ENCODE results near the gene MOSPD2.

MOSPD2 gene

DNA sequence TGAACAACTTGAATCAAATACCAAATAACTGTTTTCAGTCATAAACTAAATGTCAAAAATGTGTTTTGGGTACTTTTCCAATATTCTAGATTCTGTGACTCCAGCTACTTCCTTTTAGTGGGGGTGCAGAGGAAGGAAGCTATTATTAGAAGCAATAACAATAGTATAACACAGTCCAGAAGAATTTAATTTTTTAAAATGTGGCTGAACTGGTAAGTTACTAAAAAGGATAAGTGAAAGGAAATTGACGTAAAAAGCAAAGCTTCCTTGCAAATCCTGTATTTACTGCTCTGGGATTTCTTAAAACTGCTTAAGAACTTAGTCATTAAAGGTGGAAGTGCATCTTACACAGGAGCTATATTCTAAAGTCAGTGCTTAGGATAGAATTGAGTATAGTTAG, 53.2 kb downstream of the MOSPD2 start:
- Histone ChIP-seq H3K9ac (no peak overlapping the region), H3K4me3 (no peak overlapping the region), H3K4me2 (no peak overlapping the region), H3K9me3 (no peaks in the 10 kb centered on the region), H3K27me3 (peaks cover 88% of the 10 kb centered on the region), H4K20me1 (no peaks in the 10 kb centered on the region; the same call in 1 of the 2 replicates), H3K27ac (no peak overlapping the region), H3K36me3 (no peaks in the 10 kb centered on the region), H3K4me1 (no peaks in the 10 kb centered on the region)
- no peak for TF ChIP-seq Cebpa-rat (IDR thresholded peaks at IDR 0.05)

DNA sequence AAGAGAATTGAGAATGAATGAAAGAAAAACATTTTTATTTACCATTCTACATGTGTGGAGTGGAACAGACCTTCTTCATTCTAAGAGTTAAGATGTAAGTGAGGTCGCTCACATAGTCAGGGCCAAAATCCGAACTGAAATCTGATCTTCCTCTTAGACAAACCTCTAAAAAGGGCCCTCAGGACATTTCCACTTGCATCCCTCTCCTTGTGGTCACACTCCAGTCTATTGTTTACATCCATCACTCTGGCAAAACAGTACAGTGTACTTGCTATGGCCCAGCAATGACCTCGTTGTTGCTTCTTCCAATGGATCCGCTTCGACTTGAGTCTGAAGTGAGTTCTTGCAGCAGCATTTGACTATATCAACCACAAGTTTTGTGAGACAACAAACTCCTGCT, 54.2 kb downstream of the MOSPD2 start:
- Histone ChIP-seq H3K9ac (no peak overlapping the region), H3K27me3 (peaks cover 95% of the 10 kb centered on the region), H4K20me1 (no peaks in the 10 kb centered on the region; the same call in 1 of the 2 replicates), H3K36me3 (no peaks in the 10 kb centered on the region), H3K9me3 (no peaks in the 10 kb centered on the region), H3K27ac (no peak overlapping the region), H3K4me2 (no peak overlapping the region), H3K4me3 (no peak overlapping the region), H3K4me1 (no peaks in the 10 kb centered on the region)
- no peak for TF ChIP-seq Cebpa-rat (IDR thresholded peaks at IDR 0.05)

DNA sequence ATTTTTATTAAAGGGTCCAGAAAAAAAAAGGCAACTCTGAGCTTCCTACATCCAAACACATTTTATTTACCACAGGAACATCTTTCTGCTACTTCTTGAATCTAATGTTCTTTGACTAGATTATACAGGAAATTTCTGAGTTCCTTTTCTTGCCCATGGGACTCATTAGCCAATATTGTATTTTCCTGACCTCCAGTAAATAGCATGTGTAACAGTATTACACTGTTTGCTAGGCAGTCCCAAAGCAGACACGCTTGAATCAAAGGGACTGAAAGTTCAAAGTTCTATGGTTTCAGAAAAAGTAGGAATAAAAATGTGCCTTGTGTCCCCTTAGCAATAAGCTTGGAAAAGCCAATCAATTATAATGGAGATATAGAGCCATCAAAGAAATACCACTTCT, 57.4 kb downstream of the MOSPD2 start:
- Histone ChIP-seq H3K4me1 (no peaks in the 10 kb centered on the region), H3K9me3 (no peaks in the 10 kb centered on the region), H3K27ac (no peak overlapping the region), H3K4me3 (no peak overlapping the region), H3K9ac (no peak overlapping the region), H3K36me3 (no peaks in the 10 kb centered on the region), H3K27me3 (peaks cover 83% of the 10 kb centered on the region), H4K20me1 (no peaks in the 10 kb centered on the region), H3K4me2 (no peak overlapping the region)
- no peak for TF ChIP-seq Cebpa-rat (IDR thresholded peaks at IDR 0.05)

DNA sequence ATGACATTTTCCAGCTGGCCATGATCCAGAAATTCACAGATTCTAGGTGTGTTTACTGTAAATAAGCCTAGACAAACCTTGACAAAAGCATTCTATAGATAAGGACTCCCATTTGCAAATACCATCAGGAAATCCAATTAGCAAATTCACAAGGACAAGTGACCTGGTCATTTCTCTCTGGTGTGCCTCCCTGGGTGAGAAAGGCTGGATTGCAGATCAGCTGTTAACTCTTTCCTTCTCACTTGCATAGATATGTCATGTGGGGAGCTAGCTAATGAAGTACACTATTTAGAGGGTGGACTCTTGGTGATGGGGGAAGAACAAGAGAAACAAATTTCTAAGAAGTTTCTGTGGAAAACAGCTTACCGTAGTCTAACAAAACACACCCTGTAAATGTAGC, 58.9 kb downstream of the MOSPD2 start:
- no peaks in the 10 kb centered on the region for H3K36me3 ChIP-seq
- no peak overlapping the region for H3K9ac ChIP-seq
- H3K4me2 ChIP-seq, result no peak overlapping the region
- H3K9me3 ChIP-seq, result no peaks in the 10 kb centered on the region
- H3K27ac ChIP-seq, result no peak overlapping the region
- peaks cover 83% of the 10 kb centered on the region for H3K27me3 ChIP-seq
- H4K20me1 ChIP-seq, result no peaks in the 10 kb centered on the region
- H3K4me3 ChIP-seq, result no peak overlapping the region
- no peak for TF ChIP-seq Cebpa-rat (IDR thresholded peaks at IDR 0.05)
- H3K4me1 ChIP-seq, result no peaks in the 10 kb centered on the region

DNA sequence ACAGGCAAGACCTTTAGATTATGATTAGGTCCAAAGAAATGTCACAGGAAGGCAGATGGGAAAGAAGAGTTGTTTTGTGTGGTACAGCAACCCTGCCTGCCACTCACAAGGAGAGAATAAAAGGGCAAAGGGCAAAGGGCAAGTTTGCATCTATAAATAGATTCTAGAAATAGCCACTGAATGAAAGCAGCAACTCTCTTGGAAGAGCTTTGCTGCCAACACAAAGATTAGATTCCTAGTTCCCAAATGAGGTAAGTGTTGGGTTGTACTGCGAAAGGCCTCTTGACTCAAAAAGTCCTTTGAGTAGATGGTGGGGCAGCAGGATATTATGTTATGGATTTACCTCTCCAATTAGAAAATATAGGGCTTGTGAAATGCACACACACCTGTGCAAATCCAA, 61.2 kb downstream of the MOSPD2 start:
- Histone ChIP-seq H3K27ac (no peak overlapping the region), H3K4me1 (no peaks in the 10 kb centered on the region), H3K4me3 (no peak overlapping the region), H3K27me3 (peaks cover 81% of the 10 kb centered on the region), H4K20me1 (no peaks in the 10 kb centered on the region), H3K9me3 (no peaks in the 10 kb centered on the region), H3K36me3 (no peaks in the 10 kb centered on the region), H3K9ac (no peak overlapping the region), H3K4me2 (no peak overlapping the region)
- no peak for TF ChIP-seq Cebpa-rat (IDR thresholded peaks at IDR 0.05)

DNA sequence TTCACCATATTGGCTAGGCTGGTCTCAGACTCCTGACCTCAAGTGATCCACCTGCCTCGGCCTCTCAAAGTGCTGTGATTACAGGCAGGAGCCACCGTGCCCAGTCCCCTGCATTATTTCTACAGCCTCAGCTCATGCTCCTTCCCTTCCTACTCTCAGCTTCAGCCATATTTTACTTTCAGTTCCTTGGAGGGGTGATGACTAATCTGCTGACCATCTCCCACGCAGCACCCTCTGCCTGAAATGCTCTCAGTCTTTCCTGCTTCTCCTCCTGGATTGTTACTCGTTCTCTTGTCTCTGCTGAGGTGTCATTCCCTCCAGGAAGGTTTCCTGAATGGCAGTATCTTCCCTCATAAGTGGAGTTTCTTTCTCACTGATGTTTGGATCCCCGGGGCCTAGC, 63.3 kb downstream of the MOSPD2 start:
- H3K4me2 ChIP-seq, result no peak overlapping the region
- H3K36me3 ChIP-seq, result no peaks in the 10 kb centered on the region
- no peak overlapping the region for H3K9ac ChIP-seq
- H3K27ac ChIP-seq, result no peak overlapping the region
- TF ChIP-seq Cebpa-rat (IDR thresholded peaks at IDR 0.05), result no peak
- H3K9me3 ChIP-seq, result no peaks in the 10 kb centered on the region
- no peaks in the 10 kb centered on the region for H3K4me1 ChIP-seq
- H3K27me3 ChIP-seq, result peaks cover 80% of the 10 kb centered on the region
- no peak overlapping the region for H3K4me3 ChIP-seq
- H4K20me1 ChIP-seq, result no peaks in the 10 kb centered on the region

DNA sequence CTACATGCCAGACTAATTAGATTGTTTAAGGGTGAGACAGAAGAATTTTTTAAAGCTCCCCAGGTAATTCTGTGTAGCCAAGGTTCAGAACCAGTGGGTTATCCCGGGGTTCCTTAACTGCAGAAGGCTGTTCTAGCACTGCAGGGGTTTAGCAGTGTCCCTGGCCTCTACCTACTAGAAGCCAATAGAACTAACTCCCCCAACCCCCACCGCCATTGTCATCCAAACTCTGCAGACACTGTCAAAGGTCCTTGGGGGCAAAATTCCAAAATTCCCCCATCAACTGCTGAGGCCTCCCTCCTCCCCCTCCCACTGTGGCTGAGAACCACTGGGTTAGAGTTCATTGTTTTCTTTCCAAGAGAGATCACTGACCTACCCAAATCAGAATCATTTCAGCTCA, 66.4 kb downstream of the MOSPD2 start:
- peaks cover 10% of the 10 kb centered on the region; the same call in 1 of the 2 replicates for H4K20me1 ChIP-seq
- H3K4me1 ChIP-seq, result no peaks in the 10 kb centered on the region
- H3K27me3 ChIP-seq, result peaks cover 87% of the 10 kb centered on the region

DNA sequence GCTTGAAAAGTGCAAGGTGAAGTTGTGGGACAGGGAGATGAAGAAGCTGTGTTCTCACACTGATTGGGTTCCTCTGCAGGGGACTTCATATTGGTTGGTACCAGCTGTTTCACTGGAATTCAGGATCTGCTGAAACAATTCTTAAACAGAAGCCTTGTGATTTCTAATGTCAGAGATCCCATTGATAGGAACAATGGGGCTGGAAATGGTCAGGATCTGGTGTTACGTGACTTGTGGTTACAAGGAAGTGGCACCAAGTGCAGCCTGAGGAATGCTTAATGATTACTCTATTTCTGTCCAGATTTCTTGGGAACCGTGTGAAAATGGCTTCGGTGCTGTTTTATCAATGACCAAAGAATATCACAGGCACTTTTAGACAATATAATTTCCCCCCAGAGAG, 68.1 kb downstream of the MOSPD2 start:
- no peaks in the 10 kb centered on the region for H3K4me1 ChIP-seq
- H3K9me3 ChIP-seq, result no peaks in the 10 kb centered on the region
- no peaks in the 10 kb centered on the region for H3K36me3 ChIP-seq
- no peak overlapping the region for H3K9ac ChIP-seq
- H3K27me3 ChIP-seq, result peaks cover 91% of the 10 kb centered on the region
- H3K4me2 ChIP-seq, result no peak overlapping the region
- no peak for TF ChIP-seq Cebpa-rat (IDR thresholded peaks at IDR 0.05)
- H4K20me1 ChIP-seq, result peaks cover 10% of the 10 kb centered on the region; the same call in 1 of the 2 replicates
- H3K27ac ChIP-seq, result no peak overlapping the region
- no peak overlapping the region for H3K4me3 ChIP-seq

More for the DNA sequence above, 66.4 kb downstream of the MOSPD2 start:
- no peak overlapping the region for H3K27ac ChIP-seq
- H3K4me3 ChIP-seq, result no peak overlapping the region
- no peak overlapping the region for H3K4me2 ChIP-seq
- no peaks in the 10 kb centered on the region for H3K36me3 ChIP-seq
- no peak overlapping the region for H3K9ac ChIP-seq
- no peaks in the 10 kb centered on the region for H3K9me3 ChIP-seq
- no peak for TF ChIP-seq Cebpa-rat (IDR thresholded peaks at IDR 0.05)

DNA sequence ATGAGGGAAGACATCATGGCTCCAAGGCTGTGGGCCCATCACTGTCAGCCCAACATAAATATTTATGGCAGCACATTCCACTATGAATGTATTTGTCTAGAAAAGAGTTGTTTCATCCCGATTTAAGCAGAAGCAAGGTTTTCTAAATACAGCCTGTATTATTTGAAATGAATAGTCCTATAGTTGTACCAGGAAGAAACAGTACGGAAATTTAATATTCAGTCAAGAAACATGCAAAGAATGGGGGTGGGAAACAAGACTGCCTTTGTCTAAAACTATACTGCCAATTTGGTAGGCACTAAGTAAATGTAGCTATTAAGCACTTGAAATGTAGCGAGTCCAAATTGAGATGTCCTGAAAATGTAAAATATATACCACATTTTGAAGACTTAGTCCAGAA, 69.1 kb downstream of the MOSPD2 start:
- no peak overlapping the region for H3K9ac ChIP-seq
- peaks cover 92% of the 10 kb centered on the region for H3K27me3 ChIP-seq
- no peak overlapping the region for H3K4me2 ChIP-seq
- no peaks in the 10 kb centered on the region for H3K36me3 ChIP-seq
- no peak for TF ChIP-seq Cebpa-rat (IDR thresholded peaks at IDR 0.05)
- H3K4me3 ChIP-seq, result no peak overlapping the region
- no peaks in the 10 kb centered on the region for H3K4me1 ChIP-seq
- peaks cover 10% of the 10 kb centered on the region; the same call in 1 of the 2 replicates for H4K20me1 ChIP-seq
- no peaks in the 10 kb centered on the region for H3K9me3 ChIP-seq
- H3K27ac ChIP-seq, result no peak overlapping the region

DNA sequence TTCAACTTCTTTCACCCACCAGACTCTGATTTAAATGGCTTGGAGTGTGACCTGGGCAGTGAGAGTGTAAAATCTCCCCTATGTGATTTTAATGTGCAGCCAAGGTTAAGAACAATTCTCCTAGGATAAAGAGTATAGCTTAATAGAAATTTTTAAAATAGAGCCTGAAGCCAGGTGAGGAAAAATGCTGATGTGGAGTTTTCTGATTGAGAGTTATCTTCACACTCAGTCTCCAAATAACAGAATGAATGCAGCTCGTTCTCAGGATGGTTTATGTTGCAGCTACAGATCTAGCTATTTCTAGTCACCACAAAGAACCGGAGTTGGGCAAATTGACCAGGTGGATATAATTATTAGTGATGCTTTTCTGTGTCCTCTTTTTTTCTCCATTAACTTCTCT, 70.7 kb downstream of the MOSPD2 start:
- H3K27me3 ChIP-seq, result peaks cover 92% of the 10 kb centered on the region
- H4K20me1 ChIP-seq, result peaks cover 10% of the 10 kb centered on the region; the same call in 1 of the 2 replicates
- no peaks in the 10 kb centered on the region for H3K4me1 ChIP-seq
- no peak overlapping the region for H3K27ac ChIP-seq
- no peak overlapping the region for H3K9ac ChIP-seq
- H3K4me2 ChIP-seq, result no peak overlapping the region
- TF ChIP-seq Cebpa-rat (IDR thresholded peaks at IDR 0.05), result no peak
- no peaks in the 10 kb centered on the region for H3K9me3 ChIP-seq
- H3K36me3 ChIP-seq, result no peaks in the 10 kb centered on the region
- H3K4me3 ChIP-seq, result no peak overlapping the region

DNA sequence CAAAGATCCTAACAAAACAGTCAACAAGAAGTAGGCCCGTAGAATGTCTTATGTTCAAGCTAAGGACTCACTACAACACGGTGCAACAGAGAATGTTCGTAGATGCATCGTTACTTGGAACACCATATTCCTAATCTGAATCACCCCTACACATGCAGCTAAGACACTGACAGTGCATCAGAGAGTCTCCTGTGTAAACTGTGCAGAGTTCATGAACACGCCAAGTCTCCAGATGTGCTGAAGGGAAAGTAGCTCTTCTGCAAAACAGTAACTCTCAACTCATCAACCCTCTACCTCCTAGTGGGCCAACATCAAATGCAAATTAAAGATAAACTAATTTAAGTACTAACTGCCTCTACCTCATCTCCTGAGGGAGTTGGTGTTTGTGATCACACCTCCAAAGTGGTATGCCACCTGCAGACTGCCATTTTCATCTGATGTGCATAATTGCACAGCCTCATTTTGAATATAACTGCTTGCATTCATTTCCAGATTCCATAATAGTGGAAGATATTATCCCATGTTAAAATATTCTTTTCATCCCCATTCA, 73.5 kb downstream of the MOSPD2 start:
- no peak for TF ChIP-seq Cebpa-rat (IDR thresholded peaks at IDR 0.05)
- peaks cover 10% of the 10 kb centered on the region; the same call in 1 of the 2 replicates for H4K20me1 ChIP-seq
- H3K27ac ChIP-seq, result no peak overlapping the region
- no peak overlapping the region for H3K9ac ChIP-seq
- H3K36me3 ChIP-seq, result no peaks in the 10 kb centered on the region
- H3K4me2 ChIP-seq, result no peak overlapping the region
- no peak overlapping the region for H3K4me3 ChIP-seq
- no peaks in the 10 kb centered on the region for H3K9me3 ChIP-seq
- H3K4me1 ChIP-seq, result no peaks in the 10 kb centered on the region
- H3K27me3 ChIP-seq, result peaks cover 95% of the 10 kb centered on the region

Data from BLaER1 (cell line).